HepG2 (cell line): ENCODE measurements around the gene CHKB.

Source experiments
- ATF7-NPFF ChIP-seq: sonication (generic); formaldehyde crosslinking; IDR thresholded peaks from 2 replicates; pipeline ENCODE4 v1.8.1; 2023; ENCODE audit warnings: mild to moderate bottlenecking, low read depth, missing genetic modification reagents, moderate library complexity
- CBFB ChIP-seq: sonication (generic); formaldehyde crosslinking; IDR thresholded peaks from 2 replicates; pipeline ENCODE4 v1.4.0; 2020; ENCODE audit warnings: missing genetic modification reagents
- EZH2 ChIP-seq: conservative IDR thresholded peaks from 2 replicates; pipeline ENCODE4 v1.6.1; 2012; ENCODE audit warnings: mild to moderate bottlenecking, low read depth, low read length, moderate library complexity
- NR1H2 ChIP-seq: sonication (generic); formaldehyde crosslinking; IDR thresholded peaks from 2 replicates; pipeline ENCODE4 v1.8.1; 2022; ENCODE audit warnings: low read depth, missing genetic modification reagents, borderline replicate concordance
- NR2F2 ChIP-seq: IDR thresholded peaks from 2 replicates; pipeline ENCODE4 v1.6.1; 2012; ENCODE audit warnings: low read depth, inconsistent platforms, borderline replicate concordance
- SPEN ChIP-seq: sonication (generic); formaldehyde crosslinking; IDR thresholded peaks from 2 replicates; pipeline ENCODE4 v1.5.1; 2020; ENCODE audit warnings: low read depth, mild to moderate bottlenecking, missing genetic modification reagents
- TF ChIP-seq, protein P1 (sequence below): sonication (generic); formaldehyde crosslinking; IDR thresholded peaks from 2 replicates; pipeline ENCODE4 v1.5.0; 2020; ENCODE audit warnings: mild to moderate bottlenecking, missing genetic modification reagents, moderate library complexity

DNA sequence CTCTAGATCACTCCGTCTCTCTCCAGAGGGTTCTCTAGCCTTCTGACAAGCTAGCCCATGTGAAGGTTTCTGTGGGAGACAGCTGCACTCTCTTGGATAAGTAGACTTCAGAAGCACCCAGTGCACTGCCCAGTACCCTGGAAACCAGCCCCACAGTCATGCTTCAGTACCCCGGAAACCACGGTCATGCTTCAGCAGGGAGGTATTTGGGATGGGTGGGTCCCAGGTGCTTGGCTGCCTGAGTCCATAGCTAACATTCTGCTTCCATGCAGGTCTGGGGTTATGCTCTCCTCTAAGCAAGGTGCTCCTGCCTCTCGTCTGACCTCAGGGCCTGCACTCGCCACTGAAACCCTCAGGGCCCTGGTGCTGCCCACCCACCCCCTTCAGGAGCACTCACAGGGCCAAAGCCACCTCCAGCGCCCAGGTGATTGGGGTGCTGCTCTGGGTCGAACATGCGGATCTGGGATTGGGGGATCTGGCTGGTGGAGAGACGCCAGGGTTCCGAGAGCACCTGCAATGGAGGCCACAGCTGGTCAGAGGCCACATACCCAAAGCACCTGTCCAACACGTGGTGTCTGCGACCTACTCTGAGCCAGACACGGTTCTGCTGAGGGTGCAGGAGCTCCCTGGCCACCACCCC lies 12.6 kb downstream of the CHKB start:
- TF ChIP-seq, protein P1, sequence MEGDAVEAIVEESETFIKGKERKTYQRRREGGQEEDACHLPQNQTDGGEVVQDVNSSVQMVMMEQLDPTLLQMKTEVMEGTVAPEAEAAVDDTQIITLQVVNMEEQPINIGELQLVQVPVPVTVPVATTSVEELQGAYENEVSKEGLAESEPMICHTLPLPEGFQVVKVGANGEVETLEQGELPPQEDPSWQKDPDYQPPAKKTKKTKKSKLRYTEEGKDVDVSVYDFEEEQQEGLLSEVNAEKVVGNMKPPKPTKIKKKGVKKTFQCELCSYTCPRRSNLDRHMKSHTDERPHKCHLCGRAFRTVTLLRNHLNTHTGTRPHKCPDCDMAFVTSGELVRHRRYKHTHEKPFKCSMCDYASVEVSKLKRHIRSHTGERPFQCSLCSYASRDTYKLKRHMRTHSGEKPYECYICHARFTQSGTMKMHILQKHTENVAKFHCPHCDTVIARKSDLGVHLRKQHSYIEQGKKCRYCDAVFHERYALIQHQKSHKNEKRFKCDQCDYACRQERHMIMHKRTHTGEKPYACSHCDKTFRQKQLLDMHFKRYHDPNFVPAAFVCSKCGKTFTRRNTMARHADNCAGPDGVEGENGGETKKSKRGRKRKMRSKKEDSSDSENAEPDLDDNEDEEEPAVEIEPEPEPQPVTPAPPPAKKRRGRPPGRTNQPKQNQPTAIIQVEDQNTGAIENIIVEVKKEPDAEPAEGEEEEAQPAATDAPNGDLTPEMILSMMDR (CRISPR knock-in tag), result no peak
- TF ChIP-seq SPEN (CRISPR knock-in tag) (no peak), NR2F2 (no peak), EZH2 (no peak), CBFB (no peak), NR1H2 (CRISPR knock-in tag) (no peak), ATF7-NPFF (no peak)
